Measurements from ENCODE around the gene LAMTOR4.
"Not testable (repeated sequence)": the region's sequence is repeated elsewhere in the genome, so short reads cannot be mapped to it uniquely, and the experiment has no call there.

Gene LAMTOR4

GRCh38 chr7:100122568-100122967 lies 26.1 kb upstream of the LAMTOR4 start:
- no peak for DNase-seq (ENCODE audit: low spot score)

GRCh38 chr7:100124301-100125230 lies 24.2 kb upstream of the LAMTOR4 start:
- DNase-seq (ENCODE audit: low spot score) = no peak

- no peak for DNase-seq (ENCODE audit: low spot score)
Observed at GRCh38 chr7:100126239-100126930, 22.3 kb upstream of the LAMTOR4 start.

GRCh38 chr7:100126931-100127865 lies 21.5 kb upstream of the LAMTOR4 start, which contains the start of gene MBLAC1:
Gene MBLAC1, plus strand, starts transcription at chr7:100126967. Its CDS starts 429 bp downstream, at chr7:100127396.
- DNase-seq (ENCODE audit: low spot score) = peak; percentile 89

GRCh38 chr7:100127866-100128636 lies 20.7 kb upstream of the LAMTOR4 start:
- no peak for DNase-seq (ENCODE audit: low spot score)

- DNase-seq (ENCODE audit: low spot score) = no peak
Observed at GRCh38 chr7:100128637-100128963, 20.1 kb upstream of the LAMTOR4 start.

- DNase-seq (ENCODE audit: low spot score) = not testable (repeated sequence)
Observed at GRCh38 chr7:100130220-100130607, 18.5 kb upstream of the LAMTOR4 start.

- DNase-seq (ENCODE audit: low spot score) = peak; percentile 75
Observed at GRCh38 chr7:100130608-100131453, 17.9 kb upstream of the LAMTOR4 start.

- no peak for DNase-seq (ENCODE audit: low spot score)
Observed at GRCh38 chr7:100132126-100132525, 16.6 kb upstream of the LAMTOR4 start.

- DNase-seq (ENCODE audit: low spot score) = peak; percentile 88
Observed at GRCh38 chr7:100132697-100133151, 16.0 kb upstream of the LAMTOR4 start.

- no peak for DNase-seq (ENCODE audit: low spot score)
Observed at GRCh38 chr7:100137851-100138760, 10.6 kb upstream of the LAMTOR4 start.

GRCh38 chr7:100141555-100141949 lies 7.2 kb upstream of the LAMTOR4 start:
- DNase-seq (ENCODE audit: low spot score) = no peak

- DNase-seq (ENCODE audit: low spot score) = no peak
Observed at GRCh38 chr7:100142461-100142860, 6.3 kb upstream of the LAMTOR4 start.

- DNase-seq (ENCODE audit: low spot score) = not testable (repeated sequence)
Observed at GRCh38 chr7:100146350-100146749, 2.4 kb upstream of the LAMTOR4 start.

GRCh38 chr7:100147278-100147677 lies 1.4 kb upstream of the LAMTOR4 start:
- DNase-seq (ENCODE audit: low spot score) = no peak

GRCh38 chr7:100148225-100148558 lies 526 bp upstream of the LAMTOR4 start:
- no peak for DNase-seq (ENCODE audit: low spot score)

- no peak for DNase-seq (ENCODE audit: low spot score)
Observed at GRCh38 chr7:100152404-100152803, 3.7 kb downstream of the LAMTOR4 start.

- no peak for DNase-seq (ENCODE audit: low spot score)
Observed at GRCh38 chr7:100152937-100153666, 4.4 kb downstream of the LAMTOR4 start.

Measured in COLO829 (cell line).